IPS DF 4.7 (cell line): ENCODE results near the gene LRP6.
"Not testable (repeated sequence)": the region's sequence is repeated elsewhere in the genome, so short reads cannot be mapped to it uniquely, and the experiment has no call there.

Experiments used
- DNase-seq: peaks from one replicate; pipeline ENCODE4 v3.0.0-alpha.2; 2013; ENCODE audit warnings: low spot score; ENCODE audit errors: extremely low read depth

The LRP6 gene

DNA sequence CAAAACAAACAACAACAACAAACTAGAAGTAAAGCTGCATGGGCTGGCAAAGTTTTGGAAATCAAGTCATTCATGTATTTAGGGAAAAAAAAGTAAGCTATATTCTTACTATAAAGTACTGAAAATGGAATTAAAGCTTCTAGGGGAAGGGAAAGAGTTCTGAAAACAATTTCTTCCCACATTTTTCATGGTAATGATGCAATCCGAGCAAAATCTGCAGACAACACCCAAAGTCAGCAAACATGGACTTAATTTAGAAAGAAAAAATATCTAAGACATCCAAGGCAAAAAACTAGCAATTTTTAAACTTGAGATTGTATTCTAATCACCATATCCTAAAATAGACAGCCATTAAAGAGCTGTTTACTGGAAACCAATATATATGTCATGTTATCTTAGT lies 86.3 kb downstream of the LRP6 start:
- DNase-seq = no peak

DNA sequence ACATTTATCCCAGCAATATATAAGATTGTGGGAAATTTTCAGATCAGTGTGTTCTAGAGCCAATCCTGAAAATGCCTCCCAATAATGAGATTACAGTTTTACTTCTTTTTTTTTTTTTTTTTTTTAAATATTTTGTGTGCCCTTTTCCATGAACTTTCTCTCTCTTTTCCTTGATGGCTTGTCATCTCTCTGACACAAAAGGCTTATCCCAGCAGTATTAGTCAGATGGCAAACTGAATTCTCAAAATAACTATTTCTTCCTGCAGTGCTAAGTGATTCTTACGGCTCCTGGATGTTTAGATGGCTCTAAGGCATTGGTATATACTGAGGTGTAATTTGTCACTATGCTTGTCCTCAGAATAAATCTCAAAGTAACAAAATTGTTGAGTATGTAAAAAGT lies 86.7 kb downstream of the LRP6 start:
- DNase-seq = no peak

DNA sequence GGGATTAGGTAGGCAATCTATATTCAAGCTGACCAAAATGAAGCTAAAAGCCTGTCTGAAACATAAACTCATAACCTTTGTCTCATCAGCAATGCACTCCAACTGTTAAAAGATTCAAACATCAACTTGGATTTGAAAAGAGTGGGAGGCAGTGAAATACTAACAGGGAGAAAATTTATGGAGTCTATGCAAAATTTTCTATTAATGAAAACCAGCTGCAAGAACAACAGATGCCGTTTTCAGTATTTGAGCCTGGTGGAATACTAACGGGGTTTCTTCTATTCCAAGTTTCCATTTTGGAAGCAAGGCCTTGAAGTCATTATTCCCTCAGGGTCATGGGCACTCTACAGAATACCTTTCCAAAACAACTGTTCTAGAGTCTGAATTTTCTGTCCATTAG lies 88.3 kb downstream of the LRP6 start:
- no peak for DNase-seq

DNA sequence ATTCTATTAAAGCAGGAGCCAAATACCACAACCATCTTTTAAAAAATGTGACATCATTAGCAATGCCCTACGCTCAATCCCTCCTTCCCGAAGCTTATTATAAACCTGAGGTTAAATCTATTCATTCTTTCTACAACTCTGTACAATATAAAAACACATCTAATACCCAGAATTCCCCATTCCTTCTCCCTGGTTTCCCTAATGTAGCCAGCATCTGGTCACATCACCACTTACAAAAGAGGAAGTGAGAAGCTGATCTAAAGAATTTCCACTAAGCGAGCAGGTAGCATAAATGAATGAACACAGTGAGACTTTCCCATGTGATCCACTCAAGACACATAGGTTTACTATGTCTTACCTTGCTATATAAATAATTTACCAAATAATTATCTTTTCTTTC lies 90.4 kb downstream of the LRP6 start:
- no peak for DNase-seq

DNA sequence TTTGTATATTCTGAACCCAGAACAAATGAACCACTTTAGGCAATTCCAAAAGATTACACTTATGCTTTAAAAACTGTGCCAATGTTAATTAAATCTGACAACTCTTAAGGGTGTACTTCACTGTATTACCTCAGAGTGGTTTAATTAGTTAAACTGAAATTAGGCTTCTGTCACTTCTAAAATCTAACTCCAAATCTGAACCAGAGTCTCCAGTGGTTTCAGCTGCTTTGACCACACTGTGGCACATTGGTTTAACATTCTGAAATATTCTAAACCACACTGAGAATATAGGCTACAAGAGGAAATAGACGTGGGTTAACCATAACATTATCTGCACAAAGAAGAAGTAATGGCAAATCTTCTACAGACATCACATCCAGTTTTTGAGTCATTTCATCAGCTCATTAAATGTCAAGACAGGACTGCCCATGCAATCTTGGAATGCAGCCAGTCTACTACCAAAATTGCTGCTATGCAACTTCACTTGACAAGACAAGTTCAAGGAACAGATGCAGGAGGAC lies 94.8 kb downstream of the LRP6 start:
- no peak for DNase-seq

DNA sequence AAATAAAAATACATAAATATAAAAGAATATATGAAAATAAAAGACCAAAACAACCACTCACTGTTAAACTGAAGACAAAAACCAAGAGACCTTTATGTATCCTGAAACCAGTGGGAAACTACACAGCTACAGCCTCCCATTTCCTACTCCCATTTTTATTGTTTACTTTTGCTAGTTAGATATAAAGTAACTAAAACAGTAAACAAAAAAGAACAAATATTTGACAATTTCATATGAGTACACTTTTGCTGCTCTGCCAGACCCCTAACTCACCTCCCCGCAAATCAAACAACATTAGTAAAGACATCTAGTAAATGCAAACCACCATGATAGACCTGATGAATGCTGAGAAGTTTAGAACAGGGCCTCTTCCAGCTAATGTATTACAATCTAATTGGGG lies 99.0 kb downstream of the LRP6 start:
- no peak for DNase-seq

DNA sequence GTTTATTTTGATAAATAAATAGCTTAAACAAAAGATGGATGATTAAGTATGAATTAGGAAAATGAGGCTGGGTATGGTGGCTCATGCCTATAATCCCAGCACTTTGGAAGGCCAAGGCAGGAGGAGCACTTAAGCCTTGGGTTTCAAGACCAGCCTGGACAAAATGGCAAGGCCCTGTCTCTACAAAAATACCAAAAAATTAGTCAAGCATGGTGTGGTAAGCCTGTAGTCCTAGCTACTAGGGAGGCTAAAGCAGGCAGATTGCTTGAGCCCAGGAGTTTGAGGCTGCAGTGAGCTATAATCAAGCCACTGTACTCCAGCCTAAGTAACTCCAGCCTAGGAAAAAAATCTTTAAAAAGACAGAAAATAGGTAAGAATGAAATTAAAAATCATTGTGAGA lies 100.1 kb downstream of the LRP6 start:
- DNase-seq = no peak

DNA sequence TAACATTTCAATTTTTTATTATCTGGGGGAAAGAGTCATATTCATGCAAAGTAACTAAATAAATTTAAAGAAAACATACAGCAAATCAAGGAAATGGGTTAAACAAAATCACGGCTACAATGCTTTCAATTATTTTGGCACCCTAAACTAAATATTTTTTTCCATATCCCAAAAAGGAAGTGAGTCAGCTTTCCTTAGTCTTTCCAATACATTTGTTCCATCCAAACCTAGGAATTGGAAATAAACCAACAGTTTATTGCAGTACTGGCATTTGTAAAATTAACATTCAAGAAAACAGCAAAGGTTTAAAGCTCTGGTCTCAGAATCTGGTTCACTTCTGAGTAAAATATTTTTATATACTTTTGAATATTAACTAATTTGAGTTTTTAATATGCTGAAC lies 106.9 kb downstream of the LRP6 start:
- DNase-seq = no peak

DNA sequence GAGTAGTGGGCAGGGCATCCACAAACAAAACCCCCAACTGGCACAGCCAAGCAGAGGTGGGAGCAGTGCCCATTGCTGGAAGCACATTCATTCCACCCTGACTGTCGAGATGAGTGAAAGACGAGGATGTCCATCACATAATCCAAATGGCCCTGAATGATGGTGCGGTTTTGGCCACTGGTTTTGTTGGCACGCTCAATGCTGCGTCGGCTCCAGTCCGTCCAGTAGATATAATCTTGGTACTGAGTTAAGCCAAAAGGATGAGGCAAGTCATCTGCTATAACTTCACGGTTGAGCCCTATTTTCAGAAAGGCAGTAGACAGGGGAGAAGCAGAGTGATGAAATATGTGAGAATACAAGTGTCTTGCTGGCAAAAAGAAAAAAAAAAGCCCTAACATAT lies 108.0 kb downstream of the LRP6 start:
- no peak for DNase-seq

DNA sequence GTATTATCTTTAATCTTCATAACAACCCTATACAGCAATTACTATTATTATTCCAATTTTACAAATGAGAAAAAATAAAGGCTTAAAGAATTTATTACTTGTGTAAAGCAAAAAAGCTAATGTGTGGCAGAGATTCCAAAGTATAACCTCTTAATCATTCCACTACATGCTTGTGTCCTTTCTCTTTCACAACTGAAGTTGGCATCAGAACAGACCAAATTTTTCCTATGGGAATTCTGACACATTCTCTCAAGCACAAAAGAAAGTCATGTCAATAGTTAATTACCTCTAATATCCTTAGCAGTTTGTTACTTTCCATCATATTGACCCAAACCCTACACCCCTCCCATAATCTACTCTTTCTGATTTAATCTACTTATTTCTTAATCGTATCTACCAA lies 109.4 kb downstream of the LRP6 start:
- DNase-seq = no peak

DNA sequence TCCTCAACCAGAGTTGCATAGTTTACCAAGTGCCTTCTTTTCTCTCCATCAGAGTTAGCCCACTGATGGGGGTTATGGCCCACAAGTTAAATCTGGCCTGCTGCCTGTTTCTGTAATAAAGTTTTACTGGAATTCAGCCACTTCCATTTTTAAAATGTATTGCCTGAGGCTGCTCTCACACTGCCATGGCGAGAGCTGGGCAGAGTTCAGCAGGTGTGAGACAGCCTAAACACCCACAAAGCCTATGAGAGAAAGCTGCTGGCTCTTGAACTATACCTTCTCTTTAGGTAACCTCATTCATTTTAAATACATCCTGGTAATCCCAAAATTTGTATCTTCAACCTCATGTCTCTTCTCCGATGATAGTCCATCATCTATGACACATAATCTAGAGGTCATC lies 110.0 kb downstream of the LRP6 start:
- no peak for DNase-seq

DNA sequence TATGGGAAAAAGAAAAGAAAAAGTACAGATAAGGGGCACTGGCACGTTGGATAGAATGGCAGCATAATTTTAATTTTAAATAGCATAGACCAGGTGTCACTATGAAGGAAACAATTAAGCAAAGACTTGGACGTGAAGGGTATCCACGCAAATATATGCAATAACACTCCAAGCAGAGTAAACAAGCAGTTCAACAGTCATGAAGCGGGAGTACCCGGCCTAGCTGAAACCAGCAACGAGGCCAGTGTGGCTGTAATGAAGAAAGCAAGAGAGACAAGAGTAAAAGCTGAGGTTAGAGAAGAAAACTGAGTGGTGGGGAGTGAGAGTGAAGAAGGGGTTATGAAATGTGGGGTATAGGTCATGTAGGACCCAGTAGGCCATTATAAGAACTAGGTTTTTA lies 110.7 kb downstream of the LRP6 start:
- no peak for DNase-seq

DNA sequence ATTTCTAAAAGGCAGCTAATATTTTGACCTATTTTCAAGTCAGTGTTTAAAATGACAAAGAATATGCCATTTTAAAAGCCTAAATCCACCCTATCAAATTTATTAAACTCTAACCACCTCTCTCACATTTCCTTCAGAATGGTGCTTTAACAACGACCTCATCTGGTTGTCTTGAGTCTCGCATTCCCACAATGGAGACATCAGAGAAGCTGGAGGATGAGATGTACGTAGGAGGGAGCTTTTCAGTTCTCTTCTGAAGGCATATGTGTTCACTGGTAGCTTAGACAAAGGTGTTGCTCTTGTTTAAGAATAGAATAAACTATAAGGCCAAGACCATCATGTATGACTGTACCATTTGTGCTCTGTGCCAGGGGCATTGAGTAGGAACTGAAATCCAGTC lies 113.2 kb downstream of the LRP6 start:
- DNase-seq = no peak

DNA sequence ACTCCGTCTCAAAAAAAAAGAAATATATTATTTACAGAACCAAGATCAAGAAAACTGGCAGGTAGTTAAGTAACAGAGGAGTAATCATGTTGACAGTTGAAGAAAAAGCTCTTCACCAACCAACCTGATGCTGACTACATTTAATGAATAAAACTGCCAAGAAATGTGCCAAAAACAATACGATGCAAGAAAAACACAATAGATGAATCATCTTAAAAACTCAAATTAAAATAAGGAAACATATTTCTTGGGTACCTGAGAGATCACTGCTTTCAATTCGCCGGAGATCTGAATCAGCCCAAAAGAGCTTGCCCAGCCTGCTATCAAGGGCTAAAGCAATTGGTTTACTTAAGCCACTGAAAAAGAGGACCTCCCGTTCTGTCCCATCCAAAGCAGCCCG lies 119.7 kb downstream of the LRP6 start:
- DNase-seq = no peak

DNA sequence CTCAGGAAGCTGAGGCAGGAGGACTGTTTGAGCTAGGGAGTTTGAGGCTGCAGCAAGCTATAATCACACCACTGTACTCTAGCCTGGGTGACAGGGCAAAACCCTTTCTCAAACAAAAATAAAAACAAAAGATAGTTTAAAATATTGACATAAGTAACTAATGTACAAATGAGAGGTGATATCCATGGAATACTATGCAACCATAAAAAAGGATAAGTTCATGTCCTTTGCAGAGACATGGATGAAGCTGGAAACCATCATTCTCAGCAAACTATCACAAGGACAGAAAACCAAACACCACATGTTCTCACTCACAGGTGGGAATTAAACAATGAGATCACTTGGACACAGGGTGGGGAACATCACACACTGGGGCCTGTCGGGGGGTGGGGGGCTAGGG lies 122.3 kb downstream of the LRP6 start:
- DNase-seq = not testable (repeated sequence)

DNA sequence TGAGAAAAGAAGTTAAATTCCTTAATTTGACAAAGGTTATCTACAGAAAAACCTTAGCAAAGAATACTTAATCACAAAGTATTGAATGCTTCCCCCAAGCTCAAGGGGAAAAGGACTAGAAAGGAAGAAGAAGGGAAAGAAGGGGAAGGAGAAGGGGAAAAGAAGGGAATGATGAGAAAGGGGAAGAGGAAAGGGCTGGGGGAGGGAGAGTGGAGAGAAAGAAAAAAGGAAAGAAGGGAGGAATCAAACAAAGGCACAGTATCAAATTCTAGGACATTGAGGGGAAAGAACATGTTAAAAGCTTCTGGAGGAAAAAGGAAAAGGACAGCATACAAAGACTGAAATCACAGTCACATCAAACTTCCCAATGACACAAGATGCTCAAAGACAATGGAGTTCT lies 125.8 kb downstream of the LRP6 start:
- no peak for DNase-seq

DNA sequence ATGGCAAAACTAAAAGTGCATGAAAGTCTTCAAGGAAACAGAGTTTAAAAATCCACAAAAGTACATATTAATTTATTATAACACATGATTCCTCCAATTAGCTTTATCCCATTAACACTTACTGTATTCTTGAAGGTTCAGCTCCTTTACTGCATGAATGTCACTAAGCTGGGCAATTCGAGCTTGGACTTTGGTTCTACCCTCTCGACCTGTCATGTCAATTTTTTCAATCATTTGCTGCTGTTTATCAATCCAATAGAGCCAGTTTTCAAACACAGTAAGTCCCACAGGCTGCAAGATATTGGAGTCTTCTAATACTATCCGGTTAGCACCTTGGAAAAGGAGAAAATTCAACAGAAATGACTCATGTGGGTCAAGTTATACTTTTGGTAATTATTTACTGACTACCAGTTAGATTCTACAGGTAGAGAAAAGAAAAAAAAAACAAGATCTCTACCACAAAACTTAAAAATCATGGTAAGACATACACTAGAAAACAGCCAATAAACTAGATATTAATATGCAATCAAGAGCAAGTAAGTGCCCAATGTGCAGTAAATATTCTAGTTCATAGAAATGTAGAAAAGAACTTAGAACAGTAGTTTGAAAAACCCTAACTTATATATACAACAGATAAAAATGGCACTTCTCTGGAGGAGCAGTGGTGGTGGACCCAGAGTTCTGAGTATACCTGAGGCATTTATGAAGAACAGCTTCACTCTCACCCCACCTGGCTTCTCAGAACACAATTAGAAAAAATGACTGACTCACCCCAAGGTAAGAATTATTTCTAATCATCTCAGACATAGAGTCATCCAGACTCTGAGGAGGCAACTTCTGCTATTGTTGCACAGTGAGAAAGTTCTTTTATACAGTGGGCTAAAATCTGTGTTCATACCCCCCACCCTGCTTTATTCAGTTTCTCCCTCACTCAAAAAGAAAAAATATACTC lies 128.4 kb downstream of the LRP6 start:
- no peak for DNase-seq

DNA sequence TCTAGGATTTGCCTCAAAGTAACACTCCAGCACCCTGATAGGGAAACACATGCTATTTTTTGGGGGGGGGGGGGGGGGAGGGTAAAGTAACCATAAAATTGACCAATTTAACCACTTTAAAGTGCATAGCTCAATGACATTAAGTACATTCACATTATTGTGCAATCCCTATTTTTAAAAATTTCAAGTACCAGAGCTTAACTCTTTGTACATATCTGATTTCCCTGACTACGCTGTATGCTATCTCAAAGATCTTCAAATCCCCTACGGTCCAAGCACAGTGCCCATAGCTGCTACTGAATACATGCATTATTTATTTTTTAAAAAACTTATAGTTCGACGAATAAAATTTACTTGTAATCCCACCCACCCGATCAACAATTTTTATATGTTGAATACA lies 133.1 kb downstream of the LRP6 start:
- no peak for DNase-seq

DNA sequence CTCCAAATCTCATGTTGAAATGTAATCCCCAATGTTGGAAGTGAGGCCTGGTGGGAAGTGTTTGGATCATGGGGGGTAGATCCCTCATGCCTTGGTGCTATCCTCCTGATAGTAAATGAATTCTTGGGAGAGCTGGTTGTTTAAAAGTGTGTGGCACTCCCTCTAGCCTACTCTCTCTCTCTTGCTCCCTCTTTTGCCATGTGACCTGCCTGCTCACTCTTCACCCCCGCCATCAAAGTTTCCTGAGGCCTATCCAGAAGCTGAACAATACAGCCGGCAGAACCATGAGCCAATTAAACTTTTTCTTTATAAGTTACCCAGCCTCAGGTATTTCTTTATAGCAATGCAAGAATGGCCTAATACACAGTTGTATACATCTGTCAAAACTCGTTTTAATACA lies 133.6 kb downstream of the LRP6 start:
- DNase-seq = no peak

DNA sequence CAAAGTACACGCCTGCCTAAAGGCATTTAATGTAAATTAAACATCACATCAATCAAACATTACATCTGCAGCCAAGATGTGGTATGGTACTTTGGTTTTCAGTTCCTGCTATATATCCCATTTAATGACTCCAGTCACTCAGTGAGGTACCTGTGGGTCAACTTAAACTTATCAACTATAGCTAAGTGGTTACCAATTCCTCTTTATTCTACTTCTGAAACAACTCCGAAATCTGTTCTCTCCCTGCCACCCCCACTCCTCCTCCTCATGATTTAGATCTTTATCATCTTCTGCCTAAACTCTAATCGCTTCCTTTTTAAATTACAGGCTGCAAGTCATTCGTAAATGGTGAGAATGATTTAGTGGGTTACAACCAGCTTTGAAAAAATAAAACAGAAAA lies 138.2 kb downstream of the LRP6 start:
- no peak for DNase-seq

DNA sequence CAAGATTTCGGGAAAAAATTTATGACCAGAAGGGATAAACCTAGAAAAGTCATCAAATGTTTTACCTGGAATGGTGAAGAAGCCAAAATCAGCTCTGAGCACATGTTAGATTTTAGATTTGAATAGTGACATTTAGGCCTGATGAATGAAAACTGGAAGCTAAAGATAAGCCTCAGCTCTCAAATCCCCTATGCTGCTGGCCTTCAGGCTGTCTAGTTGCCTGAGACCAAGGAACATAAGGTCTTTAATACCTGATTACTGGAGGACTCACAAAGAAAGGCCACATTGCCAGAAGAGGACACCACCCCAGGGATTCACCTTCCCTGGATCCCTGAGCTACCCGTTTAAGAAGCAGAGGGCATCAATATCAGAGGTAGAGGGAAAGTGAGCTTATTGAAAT lies 139.5 kb downstream of the LRP6 start:
- no peak for DNase-seq

DNA sequence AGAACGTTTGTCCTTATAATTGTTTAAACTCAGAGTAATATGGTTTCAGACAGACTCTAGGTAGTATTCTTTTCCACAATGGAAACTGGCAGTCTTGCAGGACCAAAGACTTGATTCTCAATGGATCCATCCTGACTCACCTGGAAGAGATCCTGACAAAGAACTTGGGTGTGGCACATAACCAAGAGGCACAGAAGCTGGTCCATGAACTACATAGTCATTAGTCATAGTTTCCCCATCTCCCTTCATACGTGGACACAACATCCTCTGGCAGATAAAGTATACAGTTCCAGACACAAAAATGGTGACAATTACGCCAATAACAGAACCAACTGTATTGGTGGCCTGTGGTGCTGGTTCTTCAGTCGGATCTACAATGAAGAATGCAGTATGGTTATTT lies 140.3 kb downstream of the LRP6 start:
- DNase-seq = no peak

DNA sequence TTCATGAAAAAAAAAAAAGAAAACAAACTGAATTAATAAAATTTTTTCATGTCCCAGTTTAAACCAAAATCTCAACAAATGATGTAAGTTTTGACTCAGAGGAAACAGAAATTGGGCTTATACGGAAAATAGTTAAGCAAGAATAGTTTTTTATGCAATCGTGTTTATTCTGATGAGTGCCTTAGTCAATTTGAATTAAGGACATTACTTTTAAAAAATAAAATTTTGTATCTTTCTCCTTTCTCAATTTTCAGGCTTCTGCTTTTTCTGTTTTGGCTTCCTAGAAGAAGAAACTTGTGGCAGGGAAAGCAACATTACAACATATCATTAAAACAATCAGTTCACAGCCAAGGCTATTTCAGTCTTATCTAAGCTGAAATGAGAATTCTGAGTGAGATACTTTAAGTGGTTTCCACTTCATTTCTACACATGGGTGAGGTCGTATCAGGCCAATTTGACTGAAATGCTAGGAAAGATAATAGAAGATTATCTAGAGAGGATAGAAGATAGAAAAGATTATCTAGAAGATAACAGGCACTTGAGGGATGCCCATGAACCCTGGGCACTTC lies 143.7 kb downstream of the LRP6 start:
- no peak for DNase-seq
